Heart left ventricle (tissue), 13 donors: ENCODE measurements around the gene CFAP157.

Experiments used
- POLR2A ChIP-seq, 2 donors: fragments of 450-650 bp; IDR thresholded peaks; one replicate each; pipeline ENCODE4 v1.6.1; 2017; ENCODE audit warnings: antibody characterized with exemption in 2 of 2, mild to moderate bottlenecking in 2 of 2, moderate library complexity in 2 of 2
- TF ChIP-seq, protein P1 (sequence below), 12 donors: fragments of 200-600 bp; sonication (generic) in 4 of 12; IDR thresholded peaks; one replicate each; pipeline versions ENCODE4 v1.5.0 to v1.8.0; 2018 to 2022; ENCODE audit warnings: antibody characterized with exemption in 12 of 12, mild to moderate bottlenecking in 5 of 12
- donor health status: ischemic (EF 13 %, LVEDD 7.1; RV severe dilation, severe dysfunction).
- donor health status: DM: no; HTN: yes; CAD: no.
- donor health status: DM: no; HTN: no; CAD: no.
- donor health status: ischemic (EF 25% LVEDD 6.9; RV normal size, moderate dysfunction).
- donor health status: ischemic (EF 25% LVEDD 5.7; RV mildly dilated, moderate dysfunction).
- donor health status: ischemic (EF 35%, LVEDD 5.7; RV mildly dilated, moderate dysfunction).
- donor health status: nonischemic (EF 11% LVEDD 7.7; RV severe dilation, severe dysfunction).
- donor health status: DM: yes; HTN: yes; CAD: no.
- donor health status: PGD.
- donor health status: ischemic (EF 29% LVEDD 5.4; RV normal size, mild dysfunction).
- donor health status: nonischemic (EF 23%, LVEDD 6.1; RV moderate dilation, normal function).

DNA sequence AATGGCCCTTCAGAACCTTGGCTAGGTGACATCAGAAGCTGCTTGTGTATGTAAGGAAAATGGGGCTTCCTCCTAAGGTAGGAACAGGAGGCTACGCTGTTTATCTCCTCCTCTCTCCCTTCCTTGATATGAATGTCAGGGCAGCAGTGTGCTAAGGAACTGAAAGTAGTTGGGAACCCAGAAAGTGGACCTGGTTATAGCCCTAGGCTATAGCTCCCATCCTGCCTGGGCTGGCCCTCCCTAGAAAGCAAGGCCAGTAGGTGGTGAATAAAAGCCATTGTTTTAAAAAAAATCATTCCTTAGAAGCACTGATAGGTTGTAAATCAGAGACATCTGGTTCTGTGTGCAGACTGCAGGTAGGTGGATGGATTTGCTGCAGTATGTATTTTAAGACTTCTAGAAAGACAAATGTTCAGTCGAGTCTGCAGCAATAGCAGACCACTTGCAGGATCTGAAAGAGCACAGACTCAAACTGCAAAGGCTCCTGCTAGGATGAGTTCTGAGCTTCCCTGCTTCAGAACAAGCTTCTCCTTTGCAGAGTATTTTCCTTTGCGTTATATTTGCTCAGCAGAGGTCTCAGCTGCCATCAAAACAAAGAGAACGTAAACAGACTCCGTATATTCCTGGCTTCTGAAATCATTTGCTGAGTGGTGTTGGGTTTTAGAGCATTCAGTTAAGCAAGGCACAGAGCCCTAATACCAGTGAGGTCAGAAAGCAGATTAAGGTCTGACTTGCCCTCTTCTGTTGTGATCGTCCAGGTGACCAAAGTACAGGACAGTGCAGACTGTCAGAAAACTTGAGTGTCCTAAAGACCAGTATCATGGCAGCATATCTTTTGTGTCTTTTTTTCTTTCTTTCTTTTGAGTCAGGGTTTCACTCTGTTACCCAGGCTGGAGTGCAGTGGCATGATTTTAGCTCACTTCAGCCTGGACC, 20.1 kb upstream of the CFAP157 start:
- no peak for TF ChIP-seq POLR2A (IDR thresholded peaks at IDR 0.05)
- TF ChIP-seq, protein P1, sequence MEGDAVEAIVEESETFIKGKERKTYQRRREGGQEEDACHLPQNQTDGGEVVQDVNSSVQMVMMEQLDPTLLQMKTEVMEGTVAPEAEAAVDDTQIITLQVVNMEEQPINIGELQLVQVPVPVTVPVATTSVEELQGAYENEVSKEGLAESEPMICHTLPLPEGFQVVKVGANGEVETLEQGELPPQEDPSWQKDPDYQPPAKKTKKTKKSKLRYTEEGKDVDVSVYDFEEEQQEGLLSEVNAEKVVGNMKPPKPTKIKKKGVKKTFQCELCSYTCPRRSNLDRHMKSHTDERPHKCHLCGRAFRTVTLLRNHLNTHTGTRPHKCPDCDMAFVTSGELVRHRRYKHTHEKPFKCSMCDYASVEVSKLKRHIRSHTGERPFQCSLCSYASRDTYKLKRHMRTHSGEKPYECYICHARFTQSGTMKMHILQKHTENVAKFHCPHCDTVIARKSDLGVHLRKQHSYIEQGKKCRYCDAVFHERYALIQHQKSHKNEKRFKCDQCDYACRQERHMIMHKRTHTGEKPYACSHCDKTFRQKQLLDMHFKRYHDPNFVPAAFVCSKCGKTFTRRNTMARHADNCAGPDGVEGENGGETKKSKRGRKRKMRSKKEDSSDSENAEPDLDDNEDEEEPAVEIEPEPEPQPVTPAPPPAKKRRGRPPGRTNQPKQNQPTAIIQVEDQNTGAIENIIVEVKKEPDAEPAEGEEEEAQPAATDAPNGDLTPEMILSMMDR (IDR thresholded peaks at IDR 0.05): no peak
